NB4 (cell line): ENCODE measurements around the gene RNU7-1.

ENCODE experiments used
- CTCF ChIP-seq: IDR thresholded peaks from one replicate; pipeline ENCODE4 v1.5.1; 2012; ENCODE audit warnings: low read depth, low read length
- MAX ChIP-seq: IDR thresholded peaks from 2 replicates; pipeline ENCODE4 v1.6.1; 2011; ENCODE audit warnings: low read depth, low read length
- MYC ChIP-seq: IDR thresholded peaks from 2 replicates; pipeline ENCODE4 v1.6.1; 2011; ENCODE audit warnings: low read depth, low read length
- POLR2A ChIP-seq: IDR thresholded peaks from 2 replicates; pipeline ENCODE4 v1.6.1; 2011; ENCODE audit warnings: mild to moderate bottlenecking; ENCODE audit not compliant: insufficient read length; ENCODE audit errors: extremely low read depth

GRCh38 chr12:6928703-6929407 lies 14.8 kb upstream of the RNU7-1 start:
- no peak for TF ChIP-seq CTCF
- TF ChIP-seq POLR2A, result no peak
- TF ChIP-seq MAX, result no peak
- no peak for TF ChIP-seq MYC
